ENCODE measurements around the gene ASXL1. TPM values are rescaled to one million over a fixed set of nuclear protein-coding genes. Genes with fewer than 3 reads are reported as not detected.
"Not testable (repeated sequence)": the region's sequence is repeated elsewhere in the genome, so short reads cannot be mapped to it uniquely, and the experiment has no call there.

ASXL1 gene
- polyA plus RNA-seq, 1 experiment, result 28.9 TPM

DNA sequence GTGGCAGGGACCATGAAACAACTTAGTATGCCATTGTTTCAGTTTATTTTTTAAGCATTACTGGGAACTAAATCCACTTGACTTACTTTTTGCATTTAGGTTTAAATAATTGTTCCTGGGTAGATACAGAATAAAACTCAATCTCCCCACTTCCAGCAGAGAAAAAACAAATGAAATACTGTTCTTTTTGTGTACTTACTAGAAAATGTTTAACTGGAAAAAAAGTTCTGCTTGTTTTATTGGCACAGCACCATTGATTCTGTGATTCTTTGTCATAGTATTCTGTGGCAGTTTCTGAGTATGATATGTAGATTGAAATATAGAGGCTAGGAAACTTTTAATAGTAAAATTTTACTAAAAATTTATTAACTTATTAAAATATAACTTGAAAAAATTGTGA is 10.2 kb downstream of the ASXL1 start:
- no peak overlapping the region for H3K27ac ChIP-seq (ENCODE audit: low read depth, low read length)
- TF ChIP-seq CTCF (IDR thresholded peaks at IDR 0.05; ENCODE audit: low read depth, low read length), result no peak
- DNase-seq (ENCODE audit: low read depth, low spot score), result no peak
- no peaks in the 10 kb centered on the region for H3K27me3 ChIP-seq (ENCODE audit: control insufficient read depth, insufficient read depth, low read length)
- CTCF ChIA-PET, result interaction anchor here (0.8 kb wide), 1 partner anchor 18 kb away, joined by 3 read pairs; no protein-coding TSS in a partner anchor
- POLR2A ChIA-PET, result no interaction called here
- no peaks in the 10 kb centered on the region for H3K9me3 ChIP-seq (ENCODE audit: control insufficient read depth, insufficient read depth, low read length)
- H3K4me3 ChIP-seq (ENCODE audit: low read depth, low read length), result no peak overlapping the region

DNA sequence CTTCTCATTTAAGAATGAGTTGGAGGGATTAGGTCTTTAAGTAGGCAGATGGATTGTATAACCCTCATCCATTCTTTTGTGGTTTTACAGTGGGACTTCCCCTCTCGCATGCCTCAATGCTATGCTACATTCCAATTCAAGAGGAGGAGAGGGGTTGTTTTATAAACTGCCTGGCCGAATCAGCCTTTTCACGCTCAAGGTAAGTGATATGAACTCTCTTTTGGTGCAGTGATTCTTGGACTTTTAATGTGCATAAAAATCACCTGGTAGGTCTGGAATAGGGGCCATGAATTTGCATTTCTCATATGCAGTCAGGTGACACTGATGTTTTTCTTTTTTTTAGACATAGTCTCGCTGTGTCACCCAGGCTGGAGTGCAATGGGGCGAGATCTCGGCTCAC is 10.8 kb downstream of the ASXL1 start:
- no peak for DNase-seq (ENCODE audit: low read depth, low spot score)
- POLR2A ChIA-PET, result interaction anchor here (0.6 to 0.7 kb wide), 2 partner anchors 24 to 32 kb away, joined by 3 read pairs; no protein-coding TSS in a partner anchor

GRCh38 chr20:32370897-32371296 is 12.8 kb downstream of the ASXL1 start:
- no peak overlapping the region for H3K27ac ChIP-seq (ENCODE audit: low read depth, low read length)
- CTCF ChIA-PET, result interaction anchor here (0.6 to 0.7 kb wide), 2 partner anchors 21 to 80 kb away, joined by 3 to 9 read pairs; no protein-coding TSS in a partner anchor
- no peaks in the 10 kb centered on the region for H3K27me3 ChIP-seq (ENCODE audit: control insufficient read depth, insufficient read depth, low read length)
- POLR2A ChIA-PET, result no interaction called here
- no peak for TF ChIP-seq CTCF (IDR thresholded peaks at IDR 0.05; ENCODE audit: low read depth, low read length)
- H3K9me3 ChIP-seq (ENCODE audit: control insufficient read depth, insufficient read depth, low read length), result no peaks in the 10 kb centered on the region
- DNase-seq (ENCODE audit: low read depth, low spot score), result no peak
- no peak overlapping the region for H3K4me3 ChIP-seq (ENCODE audit: low read depth, low read length)

More for the DNA sequence above, 10.8 kb downstream of the ASXL1 start:
- no peak overlapping the region for H3K4me3 ChIP-seq (ENCODE audit: low read depth, low read length)
- no peaks in the 10 kb centered on the region for H3K9me3 ChIP-seq (ENCODE audit: control insufficient read depth, insufficient read depth, low read length)
- CTCF ChIA-PET, result interaction anchor here (0.6 kb wide), 1 partner anchor 30 kb away, joined by 6 read pairs; no protein-coding TSS in a partner anchor
- no peaks in the 10 kb centered on the region for H3K27me3 ChIP-seq (ENCODE audit: control insufficient read depth, insufficient read depth, low read length)
- no peak overlapping the region for H3K27ac ChIP-seq (ENCODE audit: low read depth, low read length)
- no peak for TF ChIP-seq CTCF (IDR thresholded peaks at IDR 0.05; ENCODE audit: low read depth, low read length)

DNA sequence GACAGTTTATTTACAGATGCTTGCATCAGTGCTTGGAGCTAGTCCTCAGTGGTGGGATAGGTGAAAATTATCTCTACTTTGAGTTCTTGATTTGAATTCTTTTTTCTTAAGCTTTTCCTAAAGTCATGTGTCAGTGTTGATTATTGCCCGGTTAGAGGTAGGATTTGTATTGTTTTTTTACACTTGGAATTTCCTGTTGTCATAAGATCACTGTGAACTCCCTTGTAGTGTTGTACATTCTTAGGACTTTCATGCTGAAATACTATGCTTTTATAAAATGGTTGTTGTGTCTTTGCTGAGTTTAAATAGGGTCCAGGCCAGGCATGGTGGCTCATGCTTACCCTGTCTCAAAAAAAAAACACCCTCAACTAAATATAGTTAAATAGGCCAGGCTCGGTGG is 20.3 kb downstream of the ASXL1 start:
- CTCF ChIA-PET, result no interaction called here
- H3K9me3 ChIP-seq (ENCODE audit: control insufficient read depth, insufficient read depth, low read length), result no peaks in the 10 kb centered on the region
- no peak overlapping the region for H3K4me3 ChIP-seq (ENCODE audit: low read depth, low read length)
- H3K27ac ChIP-seq (ENCODE audit: low read depth, low read length), result no peak overlapping the region
- POLR2A ChIA-PET, result interaction anchor here (0.6 kb wide), 1 partner anchor 20 kb away, joined by 5 read pairs; the partner anchor contains the start of gene ASXL1
- DNase-seq (ENCODE audit: low read depth, low spot score), result no peak
- no peak for TF ChIP-seq CTCF (IDR thresholded peaks at IDR 0.05; ENCODE audit: low read depth, low read length)
- no peaks in the 10 kb centered on the region for H3K27me3 ChIP-seq (ENCODE audit: control insufficient read depth, insufficient read depth, low read length)

DNA sequence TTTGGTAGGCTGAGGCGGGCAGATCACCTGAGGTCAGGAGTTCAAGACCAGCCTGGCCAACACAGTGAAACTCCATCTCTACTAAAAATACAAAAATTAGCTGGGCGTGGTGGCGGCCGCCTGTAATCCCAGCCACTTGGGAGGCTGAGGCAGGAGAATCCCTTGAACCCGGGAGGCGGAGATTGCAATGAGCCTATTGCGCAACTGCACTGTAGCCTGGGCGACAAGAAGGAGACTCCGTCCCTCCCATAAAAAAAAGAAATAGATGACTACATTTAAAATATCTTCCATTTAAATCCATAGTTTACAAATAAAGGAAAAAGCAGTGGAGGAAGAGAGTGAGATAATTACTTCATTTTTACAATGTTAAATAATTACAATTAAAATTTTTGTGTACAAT is 21.9 kb downstream of the ASXL1 start:
- H3K27me3 ChIP-seq (ENCODE audit: control insufficient read depth, insufficient read depth, low read length); POLR2A ChIA-PET; H3K4me3 ChIP-seq (ENCODE audit: low read depth, low read length); DNase-seq (ENCODE audit: low read depth, low spot score); CTCF ChIA-PET; H3K27ac ChIP-seq (ENCODE audit: low read depth, low read length); H3K9me3 ChIP-seq (ENCODE audit: control insufficient read depth, insufficient read depth, low read length): not testable (repeated sequence)
